HG03280 (cell line): ENCODE data around the gene ZCCHC24.

ENCODE experiments used
- ATAC-seq: cut with Tn5 transposase; IDR thresholded peaks from one replicate; pipeline ENCODE4 v1.9.1; 2021; ENCODE audit warnings: mild to moderate bottlenecking, moderate library complexity; ENCODE audit not compliant: unreplicated experiment

Gene ZCCHC24

DNA sequence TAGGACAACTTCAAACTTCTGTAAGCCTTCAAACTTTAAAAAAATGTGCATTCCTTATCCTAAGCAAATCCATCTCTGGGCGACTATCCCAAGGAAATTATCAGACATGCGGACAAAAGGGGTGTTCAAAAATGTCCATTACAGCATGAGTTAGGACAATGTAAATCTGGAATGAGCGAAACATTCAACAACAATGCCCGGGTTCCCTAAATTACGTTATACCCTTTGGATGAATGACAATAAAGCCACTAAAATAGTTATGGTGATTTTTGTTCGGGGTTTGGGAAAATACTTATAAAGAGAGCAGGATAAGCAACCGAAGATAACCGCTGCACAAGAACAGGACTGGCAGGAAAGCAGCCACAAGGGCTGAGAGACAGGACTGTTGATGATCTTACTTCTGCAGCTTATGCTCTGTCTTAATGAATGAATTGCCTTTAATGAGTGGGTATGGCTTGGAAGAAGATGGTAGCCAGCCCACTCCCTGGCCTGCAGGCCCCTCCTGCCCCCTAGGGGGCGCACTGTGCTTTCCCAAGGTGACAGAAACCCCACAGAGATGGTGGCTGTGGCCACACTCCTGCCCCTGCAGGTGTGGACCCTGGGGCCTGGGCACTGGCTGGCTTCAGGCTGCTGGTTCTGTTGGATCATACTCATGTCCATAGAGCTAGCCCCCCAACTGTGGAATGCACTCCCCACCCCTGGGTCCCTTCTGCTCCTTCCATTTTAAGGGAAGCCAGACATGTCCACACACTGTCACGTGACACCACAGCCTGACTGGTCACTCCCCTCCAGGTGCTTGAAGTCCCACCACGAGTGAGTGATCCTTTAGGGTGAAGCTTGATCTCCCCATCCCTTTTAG, 45.0 kb downstream of the ZCCHC24 start:
- ATAC-seq, result no peak

DNA sequence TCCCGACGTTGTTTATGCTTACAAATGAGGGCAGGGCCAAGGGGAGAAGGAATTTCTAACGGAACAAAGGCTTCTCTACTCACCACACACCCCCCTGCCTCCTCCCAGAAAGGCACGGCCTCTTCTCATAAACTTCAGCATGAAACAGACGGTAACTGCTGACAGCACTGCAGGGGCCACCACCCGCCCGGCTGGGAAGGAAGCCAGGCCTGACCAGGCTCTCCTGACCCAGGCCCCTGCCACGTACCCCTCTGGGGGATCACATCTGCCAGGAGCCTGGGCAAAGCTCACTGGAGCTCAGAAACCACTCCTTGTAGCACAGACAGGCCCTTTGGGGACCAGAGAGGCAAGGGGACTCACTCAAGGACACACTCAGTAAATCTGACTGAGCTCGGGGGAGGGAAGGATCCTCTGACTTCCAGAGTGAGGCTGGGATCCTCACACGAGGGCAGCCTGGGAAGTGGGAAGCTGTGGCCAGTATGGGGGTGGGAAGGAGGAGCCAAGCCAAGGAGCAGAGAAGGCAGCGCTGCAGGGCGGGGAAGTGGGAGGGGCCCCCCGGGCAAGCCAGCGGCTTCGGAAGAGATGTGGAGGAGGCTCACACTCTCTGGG, 46.1 kb downstream of the ZCCHC24 start:
- ATAC-seq, result no peak

DNA sequence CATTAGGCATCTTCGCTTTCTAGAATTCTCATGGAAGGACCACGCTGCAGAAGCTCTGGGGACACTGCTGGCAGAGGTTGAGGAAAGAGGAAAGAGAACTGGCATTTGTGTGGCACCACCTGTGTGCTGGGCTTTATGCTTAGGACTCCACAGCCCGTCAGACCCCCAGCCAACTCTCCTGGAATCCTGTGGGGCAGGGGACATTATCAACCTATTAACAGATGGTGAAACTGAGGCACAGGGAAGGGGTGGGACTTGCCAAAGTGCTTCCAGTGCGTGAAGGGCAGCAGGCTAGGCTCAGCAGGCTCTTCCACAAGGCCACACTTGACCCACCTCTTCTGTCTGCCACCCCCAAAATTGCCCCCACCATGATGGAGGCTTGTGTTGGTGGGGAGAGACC, 46.8 kb downstream of the ZCCHC24 start:
- no peak for ATAC-seq

DNA sequence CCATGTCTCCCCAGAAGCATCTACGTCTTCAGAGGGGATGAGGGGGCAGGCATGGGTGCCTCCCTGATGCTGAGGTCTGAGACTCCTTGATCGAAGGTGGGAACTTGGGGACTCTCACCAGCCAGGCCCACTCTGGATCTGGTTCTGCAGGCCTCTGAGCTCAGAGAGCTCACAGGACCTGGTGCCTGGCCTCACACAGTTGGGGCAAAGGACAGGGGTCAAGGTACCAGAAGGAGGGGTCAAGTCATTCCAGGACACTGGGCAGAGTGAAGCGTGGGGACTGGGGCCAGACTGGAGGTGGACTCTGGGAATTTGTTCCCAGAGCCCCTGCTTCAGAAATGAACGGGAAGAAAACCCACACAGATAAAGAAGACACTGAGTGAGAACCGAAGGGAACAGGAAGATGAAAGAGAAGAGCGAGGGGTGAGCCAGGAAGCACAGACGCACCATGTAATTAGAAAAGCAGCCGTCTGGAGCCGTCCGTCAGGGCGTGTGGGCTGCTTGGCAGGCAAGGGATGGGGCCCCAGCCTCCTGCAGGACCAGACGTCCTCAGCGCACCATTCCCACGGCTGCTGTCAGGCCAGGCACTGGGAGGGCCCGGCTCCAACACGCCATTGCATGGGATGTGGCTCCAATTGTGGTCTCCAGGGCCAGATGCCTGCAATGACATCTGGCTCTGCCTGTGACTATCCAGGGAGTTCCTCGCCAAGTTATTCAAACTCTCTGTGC, 47.7 kb downstream of the ZCCHC24 start:
- no peak for ATAC-seq

DNA sequence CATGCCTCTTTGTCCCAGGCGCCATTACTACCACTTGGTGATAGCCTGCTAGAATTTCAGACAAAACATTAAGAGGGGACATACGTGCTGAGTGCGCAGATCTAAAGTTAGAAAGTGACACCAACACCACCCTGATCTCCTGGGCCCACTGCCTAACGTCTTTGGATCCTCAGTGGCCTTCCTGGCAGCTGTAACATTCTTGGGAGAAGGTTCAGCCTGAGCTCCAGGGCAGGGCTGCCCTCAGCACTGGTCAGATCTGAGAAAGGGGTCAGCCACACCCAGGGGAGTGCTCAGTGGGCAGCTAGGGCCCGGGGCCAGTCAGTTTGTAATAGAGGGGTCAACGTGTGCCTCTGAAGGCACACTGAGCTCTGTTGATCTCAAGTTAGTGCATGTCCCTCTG, 48.4 kb downstream of the ZCCHC24 start:
- ATAC-seq, result no peak

DNA sequence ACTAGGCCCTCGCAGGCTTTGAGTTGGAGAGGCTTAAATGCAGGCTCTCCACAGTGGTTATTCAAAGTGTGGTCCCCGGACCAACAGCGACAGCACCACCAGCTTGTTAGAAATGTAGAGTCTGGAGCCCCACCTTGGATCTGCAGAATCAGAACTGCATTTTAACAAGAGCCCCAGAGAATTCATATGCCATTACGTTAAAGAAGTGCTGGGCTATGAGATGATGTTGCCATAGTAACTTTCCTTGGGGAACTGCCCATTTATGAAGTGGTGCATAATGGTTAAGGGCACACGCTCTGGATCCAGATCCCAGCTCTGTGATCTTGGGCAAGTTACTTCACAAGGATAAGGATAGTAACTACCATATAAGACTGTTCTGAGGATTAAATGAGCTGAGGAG, 48.9 kb downstream of the ZCCHC24 start:
- ATAC-seq, result no peak

DNA sequence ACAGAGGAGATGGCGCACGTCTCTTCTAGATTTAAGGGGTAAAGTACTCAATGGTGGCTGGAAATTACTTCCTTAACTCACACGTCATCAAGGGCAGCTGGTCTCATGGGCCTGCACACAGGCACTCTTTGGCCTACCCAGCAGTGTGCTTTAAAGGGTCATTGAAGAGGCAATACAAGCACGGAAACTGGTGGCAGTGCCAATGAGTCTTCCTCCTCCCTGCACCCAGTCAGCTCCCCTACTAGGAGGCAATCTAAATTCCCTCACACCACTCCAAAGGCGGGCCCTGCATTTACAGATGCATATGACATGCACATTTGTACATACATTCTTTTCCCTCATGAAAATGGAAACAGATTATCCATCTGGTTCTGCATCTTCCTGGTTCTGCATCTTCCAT, 50.8 kb downstream of the ZCCHC24 start:
- ATAC-seq, result no peak

DNA sequence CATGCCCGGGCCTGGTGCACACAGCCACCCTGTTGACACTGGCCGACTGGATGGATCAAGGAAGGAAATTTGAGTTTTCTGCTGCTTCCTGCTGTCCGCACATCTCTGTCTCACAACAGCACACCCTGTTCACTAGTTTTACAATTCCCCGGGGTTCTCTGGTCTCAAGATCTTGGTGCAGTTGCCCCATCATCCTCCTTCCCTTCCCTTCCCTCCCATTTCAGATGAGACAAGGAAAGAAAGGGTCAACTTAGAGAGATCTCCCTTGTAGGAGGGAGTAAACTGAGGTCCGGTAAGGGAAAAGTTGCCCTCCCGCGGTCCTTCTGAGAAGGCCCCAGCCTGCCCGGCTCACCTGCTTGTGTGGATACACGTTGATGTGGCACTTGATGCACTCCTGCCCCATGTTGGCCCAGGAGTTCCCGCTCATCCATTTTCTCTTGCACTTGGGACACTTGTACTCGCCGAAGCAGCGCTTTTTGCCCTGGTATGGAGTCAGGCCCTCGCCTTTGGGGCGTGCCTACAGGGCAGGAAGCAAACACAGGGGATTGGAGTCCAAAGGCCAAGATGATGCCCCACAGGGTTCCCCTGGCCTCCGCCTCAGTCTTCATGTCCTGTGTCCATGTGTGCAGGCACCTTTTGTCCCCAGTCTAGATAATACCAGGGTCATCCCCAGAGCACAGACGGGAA, 51.4 kb downstream of the ZCCHC24 start:
- ATAC-seq, result no peak

DNA sequence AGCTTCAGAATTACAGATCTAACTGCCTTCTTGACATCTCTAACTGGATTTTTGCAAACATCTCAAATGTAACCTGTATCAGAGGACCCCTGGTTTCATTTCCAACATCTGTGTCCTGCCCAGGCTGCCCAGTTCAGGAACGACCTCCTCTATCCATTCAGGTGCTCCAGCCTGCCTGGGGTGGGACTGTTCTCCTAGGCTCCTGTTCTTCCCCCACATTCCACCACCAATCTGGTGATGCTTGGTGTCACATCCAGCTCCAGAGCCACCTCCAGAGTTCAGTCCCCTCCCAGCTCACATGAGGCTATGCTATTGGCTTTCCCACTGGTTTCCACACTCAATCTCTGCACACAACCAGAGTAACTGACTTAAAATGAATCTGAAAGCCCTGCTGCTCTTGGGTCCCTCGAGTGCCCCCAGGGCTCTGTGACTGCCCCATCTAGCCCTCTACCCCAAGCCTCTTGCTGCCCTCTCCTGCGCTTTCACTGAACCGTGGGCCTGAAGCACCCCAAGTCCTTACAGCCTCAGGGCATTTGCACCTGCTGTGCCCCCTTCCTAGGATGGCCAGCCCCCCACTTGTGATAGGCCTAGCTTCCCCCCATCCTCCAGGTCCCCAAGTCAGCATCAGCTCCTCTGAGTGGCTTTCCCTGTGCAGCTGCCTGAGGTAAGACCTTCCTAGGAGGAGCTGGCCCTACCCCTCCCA, 52.1 kb downstream of the ZCCHC24 start:
- ATAC-seq, result no peak

DNA sequence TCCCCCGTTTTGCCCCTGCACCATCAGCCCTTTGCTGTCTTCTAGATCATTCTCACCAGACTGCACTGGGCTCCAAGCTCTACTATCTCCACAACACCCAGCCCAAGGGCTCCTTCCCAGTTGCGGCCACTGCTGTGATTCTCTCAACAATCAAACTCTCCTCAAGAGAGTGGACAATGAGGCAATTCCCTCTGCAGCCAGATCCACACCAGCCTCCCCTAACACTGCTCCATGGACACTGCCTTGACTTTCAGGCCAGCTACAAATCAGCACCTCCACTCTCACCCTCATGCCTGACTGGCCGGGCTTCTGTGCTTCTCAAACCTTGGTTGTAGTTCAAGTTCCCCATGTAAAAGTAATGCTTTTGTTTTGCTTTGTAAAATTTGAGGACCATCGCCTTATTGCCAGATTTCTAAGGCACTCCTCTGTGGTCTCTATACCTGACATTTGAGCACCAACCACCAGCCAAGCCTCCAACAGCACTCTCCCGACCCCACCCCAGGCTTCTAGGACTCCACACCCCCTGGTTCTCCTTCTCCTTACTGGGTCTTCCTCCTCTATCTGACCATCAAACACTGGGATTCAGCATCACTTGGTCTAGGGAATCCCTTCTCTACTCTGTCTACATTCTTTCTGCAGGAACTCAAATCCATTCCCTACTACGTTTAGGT, 52.8 kb downstream of the ZCCHC24 start:
- ATAC-seq, result no peak

DNA sequence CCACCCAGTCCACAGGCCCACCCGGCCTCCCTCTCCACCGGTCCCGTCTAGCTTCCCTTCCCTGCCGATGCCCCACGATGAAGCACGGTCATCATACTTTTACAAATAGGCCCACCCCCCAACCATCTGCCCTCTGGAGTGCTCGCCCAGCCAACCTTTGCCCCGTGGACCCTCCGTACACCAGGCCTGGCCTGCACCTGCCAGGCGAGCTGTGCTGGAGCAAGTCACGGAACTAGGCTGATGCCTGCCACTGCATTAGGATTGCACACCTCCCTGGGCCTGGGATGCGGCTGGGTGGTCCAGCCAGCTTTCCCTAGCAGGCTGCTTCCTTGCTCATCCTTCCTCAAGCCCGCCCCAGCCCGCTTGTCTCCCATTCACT, 53.4 kb downstream of the ZCCHC24 start:
- ATAC-seq, result no peak

DNA sequence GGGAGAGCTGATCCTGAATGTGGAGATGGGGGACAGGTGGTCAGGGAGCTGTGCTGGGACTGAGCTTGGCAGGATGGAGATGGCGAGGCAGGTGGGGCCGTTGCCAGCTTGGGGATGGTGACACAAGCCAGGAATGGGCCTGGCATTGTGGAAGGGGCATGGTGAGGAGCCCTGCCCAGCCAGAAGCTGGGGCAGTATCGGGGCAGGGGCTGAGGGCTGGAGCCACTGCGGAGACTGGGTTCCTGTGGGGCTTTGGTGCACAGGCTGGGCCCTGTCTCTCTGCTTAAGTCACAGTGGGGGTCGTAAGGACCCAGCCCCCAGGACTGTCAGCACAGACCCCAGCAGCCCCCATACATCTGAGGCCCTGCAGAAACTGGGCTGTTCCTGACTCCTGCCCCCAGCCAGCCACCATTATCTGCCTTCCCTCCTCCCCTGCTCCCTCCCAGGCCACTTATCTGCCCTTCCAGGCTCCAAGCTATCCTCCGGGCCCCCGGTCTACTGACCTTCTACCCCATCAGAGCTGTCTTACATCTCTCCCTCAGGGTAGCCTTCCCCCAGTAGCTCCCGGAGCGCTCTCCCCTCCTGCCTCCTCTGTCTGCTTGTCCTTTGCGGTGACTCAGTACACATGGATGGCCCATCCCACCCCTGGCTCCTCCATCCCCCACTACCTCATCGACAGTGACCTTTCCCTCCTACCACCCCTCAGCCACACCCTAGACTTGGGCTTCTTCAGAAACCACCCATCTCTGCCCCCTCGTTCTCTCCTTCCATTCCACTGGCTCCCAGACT, 54.0 kb downstream of the ZCCHC24 start:
- ATAC-seq, result no peak

DNA sequence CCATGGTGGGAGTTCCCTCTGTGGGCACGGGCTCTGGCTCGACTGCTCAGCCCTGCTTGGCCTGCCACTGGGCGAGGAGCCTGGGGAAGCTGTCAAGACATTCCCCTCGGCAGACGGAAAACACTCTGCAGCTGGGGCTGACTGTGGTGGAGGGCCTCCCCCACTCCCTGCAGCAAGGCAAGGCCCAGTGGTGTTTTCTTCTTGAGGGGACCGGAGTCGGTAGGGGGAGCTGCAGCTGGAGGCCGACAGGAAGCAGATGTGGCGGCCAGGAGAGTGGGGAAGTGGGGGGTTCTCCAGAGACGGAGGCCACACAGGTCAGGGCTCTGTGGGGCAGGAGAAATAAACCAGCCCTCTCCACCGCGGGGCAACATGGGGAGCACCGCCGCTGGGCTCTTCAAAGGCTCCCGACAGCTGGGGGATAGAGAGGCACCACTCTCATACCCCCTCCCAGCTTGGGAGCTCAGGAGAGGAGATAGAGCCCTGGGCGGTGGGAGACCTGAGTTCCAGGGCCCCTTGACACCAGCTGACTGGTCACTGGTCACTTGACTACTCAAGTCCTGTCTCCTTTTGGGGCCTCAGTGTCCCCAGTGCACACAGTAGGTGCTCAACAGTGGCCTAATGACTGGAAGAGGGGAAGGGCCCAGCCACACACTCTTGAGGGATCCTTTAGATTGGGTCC, 54.7 kb downstream of the ZCCHC24 start:
- no peak for ATAC-seq

DNA sequence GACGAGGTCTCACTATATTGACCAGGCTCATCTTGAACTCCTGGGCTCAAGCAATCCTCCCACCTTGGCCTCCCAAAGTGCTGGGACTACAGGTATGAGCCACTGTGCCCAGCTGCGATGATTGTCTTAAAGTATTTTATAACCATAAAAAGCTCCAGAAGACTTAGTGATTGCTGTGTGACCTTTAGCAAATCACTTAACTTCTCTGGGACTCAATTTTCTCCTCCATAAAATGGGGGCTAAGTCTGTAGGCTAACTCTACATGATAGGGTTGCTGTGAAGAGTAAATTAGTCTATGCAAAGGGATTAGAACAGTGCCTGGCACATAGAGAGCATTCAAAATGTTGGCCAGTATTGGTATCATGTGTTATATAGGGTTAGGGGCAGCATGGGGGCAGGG, 55.4 kb downstream of the ZCCHC24 start:
- no peak for ATAC-seq

DNA sequence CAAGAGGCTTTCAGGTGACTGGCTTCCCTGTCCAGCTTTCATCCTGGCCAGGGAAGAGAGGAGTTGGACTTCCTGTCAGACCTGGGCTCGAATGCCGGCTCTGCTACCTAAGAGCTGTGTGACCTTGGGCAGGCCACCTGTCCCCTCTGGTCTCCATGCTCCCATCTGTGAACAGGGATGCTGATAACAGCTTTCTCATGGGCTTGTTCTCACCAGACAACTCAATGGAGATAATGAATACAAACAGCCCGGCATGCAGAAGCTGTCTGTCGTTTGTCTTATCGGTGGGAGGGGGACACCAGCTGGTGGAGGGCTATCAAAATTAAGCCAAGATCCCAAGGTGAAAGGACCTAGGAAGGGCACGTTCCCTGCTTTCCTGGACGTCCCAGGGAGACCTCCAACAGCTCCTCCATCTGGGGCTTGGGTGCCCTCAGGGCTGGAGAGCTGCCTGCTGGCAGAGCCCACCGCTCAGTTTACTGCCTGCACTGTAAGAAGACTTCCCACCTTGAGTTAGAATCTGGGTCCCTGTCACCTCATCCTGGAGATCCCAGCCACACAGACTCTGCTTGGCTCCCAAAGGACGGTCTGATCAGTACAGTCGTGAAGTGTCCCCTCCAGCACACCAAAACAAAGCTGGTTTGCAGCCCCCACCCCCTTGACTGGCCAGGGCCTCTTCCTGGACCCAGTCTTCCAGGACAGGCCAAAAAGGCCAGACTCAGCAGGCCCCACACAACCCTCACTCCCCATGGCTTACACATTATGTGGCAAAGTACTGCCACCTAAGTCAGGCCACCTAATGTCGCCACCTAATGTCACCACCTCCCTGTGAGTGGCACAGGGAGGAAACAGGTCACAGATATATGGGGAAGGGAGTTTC, 57.2 kb downstream of the ZCCHC24 start:
- ATAC-seq, result no peak

DNA sequence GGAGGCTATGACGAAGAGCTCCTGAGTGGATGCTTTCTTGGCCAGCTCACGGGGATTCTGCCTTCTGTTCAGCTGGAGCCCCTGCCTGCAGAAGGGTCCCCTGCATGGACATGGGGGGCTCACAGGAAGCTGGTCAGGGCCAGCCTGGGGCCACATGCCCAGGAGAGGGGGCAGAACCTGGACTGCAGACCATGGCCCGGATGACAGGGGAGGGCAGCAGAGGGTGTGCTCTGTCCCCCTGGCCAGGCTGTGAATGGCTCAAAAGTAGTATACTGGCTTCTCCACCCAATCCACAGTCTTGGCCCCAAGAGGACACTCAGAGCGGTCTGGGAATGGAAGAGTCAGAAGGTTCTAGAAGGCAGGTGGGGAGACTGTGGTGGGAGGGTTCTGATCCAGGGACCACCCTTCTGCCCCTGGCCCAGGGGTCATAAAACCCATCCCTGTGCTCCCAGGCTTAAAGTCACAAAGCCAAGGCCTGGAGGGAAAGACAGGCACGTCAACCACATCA, 57.9 kb downstream of the ZCCHC24 start:
- ATAC-seq, result no peak

DNA sequence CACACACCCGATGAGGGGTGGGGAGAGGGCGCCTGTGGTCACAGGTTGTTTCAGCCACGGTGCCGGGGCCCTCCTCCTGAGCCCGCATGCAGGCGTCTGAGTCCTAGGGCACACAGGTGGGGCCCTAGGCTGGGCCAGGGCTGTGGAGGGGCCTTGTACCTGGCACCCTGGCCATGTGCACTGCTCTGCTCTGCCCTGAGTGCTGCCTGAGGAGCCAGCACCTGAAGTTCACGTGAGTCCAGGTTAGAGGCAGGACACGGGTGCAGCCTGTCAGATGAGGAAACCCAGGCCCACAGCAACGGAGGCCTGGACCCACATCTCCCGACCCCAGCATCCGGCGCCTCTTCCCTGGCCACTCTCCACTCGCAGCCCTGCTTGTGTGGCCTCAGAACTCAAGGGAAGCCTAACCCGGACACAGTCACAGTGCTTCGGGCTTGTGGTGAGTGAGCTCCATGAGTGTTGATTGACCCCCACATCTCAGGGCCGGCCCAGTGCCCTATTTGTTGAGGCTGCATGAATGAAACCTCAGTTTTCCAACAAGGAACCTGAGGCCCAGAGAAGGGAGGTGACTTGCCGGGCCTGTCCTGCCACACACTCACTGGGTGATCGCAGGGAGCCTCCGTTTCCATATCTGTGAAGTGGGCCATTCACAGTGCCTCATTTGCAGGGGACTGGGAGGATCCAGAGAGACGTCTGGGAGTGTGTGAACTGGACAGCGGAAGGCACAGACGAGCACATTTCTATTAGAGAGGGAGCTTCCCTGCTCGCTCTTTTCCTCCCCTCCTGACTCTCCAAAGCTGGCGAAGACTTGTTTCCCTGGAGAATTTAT, 58.6 kb downstream of the ZCCHC24 start:
- ATAC-seq, result no peak
